Vagina (tissue), 2 donors: Measurements from ENCODE around the gene MYO3A. TPM values are rescaled to one million over a fixed set of nuclear protein-coding genes. Genes with fewer than 3 reads are reported as not detected.

Source experiments
- DNase-seq, 2 donors: peaks; one replicate each; pipeline ENCODE4 v3.0.0-alpha.2; 2017; ENCODE audit errors: extremely low spot score in 2 of 2
- H3K27ac ChIP-seq: fragments of 200-600 bp; sonication (generic); one replicate; pipeline ENCODE4 v1.5.1; 2019
- H3K27me3 ChIP-seq: fragments of 200-600 bp; sonication (generic); one replicate; pipeline ENCODE4 v1.5.1; 2019
- H3K36me3 ChIP-seq, 2 donors: fragments of 200-600 bp; sonication (generic); one replicate each; pipeline ENCODE4 v1.5.1; 2017 to 2019
- H3K4me1 ChIP-seq: fragments of 200-600 bp; sonication (generic); one replicate; pipeline ENCODE4 v1.5.1; 2019
- H3K4me3 ChIP-seq, 2 donors: fragments of 200-600 bp; sonication (generic); 1 replicate in 1 of 2; 2 replicates in 1 of 2; pipeline ENCODE4 v1.5.1; 2016 to 2019
- H3K9me3 ChIP-seq: fragments of 200-600 bp; sonication (generic); one replicate; pipeline ENCODE4 v1.5.1; 2019
- POLR2A ChIP-seq, 2 donors: fragments of 450-650 bp; IDR thresholded peaks; one replicate each; pipeline ENCODE4 v1.6.1; 2017; ENCODE audit warnings: antibody characterized with exemption in 2 of 2, mild to moderate bottlenecking in 2 of 2, moderate library complexity in 2 of 2
- POLR2AphosphoS5 ChIP-seq, 2 donors: sonication (generic); formaldehyde crosslinking; IDR thresholded peaks; one replicate each; pipeline ENCODE4 v1.9.0; 2017; ENCODE audit warnings: antibody characterized with exemption in 2 of 2, mild to moderate bottlenecking in 2 of 2, low read depth in 1 of 2; ENCODE audit not compliant: insufficient read depth in 1 of 2
- intact Hi-C: fragments of 100-400 bp; cut with DNase I; formaldehyde crosslinking; loops from one replicate; pipeline ENCODE4 v1.15.1; 2023
- total RNA-seq: library from RNA; depleted of rRNA; stranded (reverse); fragments of >200 nt; gene quantifications from one replicate; pipeline ENCODE4 v1.2.3, GENCODE V29; 2016
- TF ChIP-seq, protein P1 (sequence below), 3 experiments: fragments of 450-650 bp in 2 of 3; fragments of 200-600 bp in 1 of 3; sonication (generic) in 1 of 3; IDR thresholded peaks; one replicate each; pipeline ENCODE4 v1.5.1; 2017 to 2019; ENCODE audit warnings: antibody characterized with exemption in 3 of 3, mild to moderate bottlenecking in 2 of 3, moderate library complexity in 2 of 3

Gene MYO3A
- total RNA-seq, 1 donor from 2014 or later = 0.25 TPM

DNA sequence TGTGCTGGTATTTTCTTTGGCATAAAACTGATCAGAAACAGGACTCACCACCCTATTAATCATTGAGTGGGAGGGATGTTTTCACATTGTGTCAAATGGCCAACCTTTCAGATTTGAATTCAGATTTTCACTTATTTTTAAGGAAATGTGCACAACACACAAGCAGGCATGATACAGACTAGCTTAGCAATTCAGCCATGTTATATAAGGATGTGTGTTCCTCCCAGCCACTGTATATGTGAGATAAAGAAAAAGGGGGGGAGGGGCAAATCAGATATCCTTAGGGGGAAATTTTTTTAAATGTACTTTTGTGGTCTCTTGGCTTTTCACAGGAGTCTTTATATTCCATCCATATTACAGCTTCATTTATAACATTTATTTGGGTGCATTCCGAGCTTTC is 285.6 kb downstream of the MYO3A start:
- Histone ChIP-seq H3K4me1 (peaks cover 35% of the 10 kb centered on the region), H3K27me3 (peaks cover 7% of the 10 kb centered on the region)
- intact Hi-C loops = no loop called here

DNA sequence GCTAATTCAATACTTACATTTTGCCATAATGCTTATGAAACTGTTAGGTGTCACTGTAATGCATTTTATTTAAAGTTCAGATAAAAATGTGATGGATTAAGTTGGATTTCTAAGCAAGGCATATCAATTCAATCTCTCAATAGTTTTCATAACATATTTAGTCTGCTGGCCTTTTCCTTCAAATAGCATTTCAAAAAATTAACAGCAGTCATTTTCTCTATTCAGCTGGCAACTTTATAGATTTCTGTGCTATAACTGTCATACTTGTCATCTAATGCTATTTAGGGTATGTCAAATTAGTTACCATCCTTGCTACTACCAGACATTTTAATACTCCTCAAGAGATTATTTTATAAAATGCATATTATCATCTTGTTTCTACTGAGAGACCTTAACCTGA is 286.9 kb downstream of the MYO3A start:
- Histone ChIP-seq H3K27ac (no peak overlapping the region), H3K27me3 (peaks cover 7% of the 10 kb centered on the region), H3K4me1 (peaks cover 23% of the 10 kb centered on the region), H3K36me3 (no peaks in the 10 kb centered on the region), H3K9me3 (no peaks in the 10 kb centered on the region), H3K4me3 (no peak overlapping the region)
- intact Hi-C loops = loop anchor here (1.0 kb wide), 1 partner anchor 43 kb away; no protein-coding TSS in a partner anchor
- TF ChIP-seq POLR2A (IDR thresholded peaks at IDR 0.05) (no peak), POLR2AphosphoS5 (IDR thresholded peaks at IDR 0.05; ENCODE audit: insufficient read depth in 1 of 2, low read depth in 1 of 2) (no peak)
- TF ChIP-seq, protein P1, sequence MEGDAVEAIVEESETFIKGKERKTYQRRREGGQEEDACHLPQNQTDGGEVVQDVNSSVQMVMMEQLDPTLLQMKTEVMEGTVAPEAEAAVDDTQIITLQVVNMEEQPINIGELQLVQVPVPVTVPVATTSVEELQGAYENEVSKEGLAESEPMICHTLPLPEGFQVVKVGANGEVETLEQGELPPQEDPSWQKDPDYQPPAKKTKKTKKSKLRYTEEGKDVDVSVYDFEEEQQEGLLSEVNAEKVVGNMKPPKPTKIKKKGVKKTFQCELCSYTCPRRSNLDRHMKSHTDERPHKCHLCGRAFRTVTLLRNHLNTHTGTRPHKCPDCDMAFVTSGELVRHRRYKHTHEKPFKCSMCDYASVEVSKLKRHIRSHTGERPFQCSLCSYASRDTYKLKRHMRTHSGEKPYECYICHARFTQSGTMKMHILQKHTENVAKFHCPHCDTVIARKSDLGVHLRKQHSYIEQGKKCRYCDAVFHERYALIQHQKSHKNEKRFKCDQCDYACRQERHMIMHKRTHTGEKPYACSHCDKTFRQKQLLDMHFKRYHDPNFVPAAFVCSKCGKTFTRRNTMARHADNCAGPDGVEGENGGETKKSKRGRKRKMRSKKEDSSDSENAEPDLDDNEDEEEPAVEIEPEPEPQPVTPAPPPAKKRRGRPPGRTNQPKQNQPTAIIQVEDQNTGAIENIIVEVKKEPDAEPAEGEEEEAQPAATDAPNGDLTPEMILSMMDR (IDR thresholded peaks at IDR 0.05) = no peak
- DNase-seq = no peak

More for the DNA sequence above, 285.6 kb downstream of the MYO3A start:
- Histone ChIP-seq H3K4me3 (no peak overlapping the region), H3K36me3 (no peaks in the 10 kb centered on the region), H3K9me3 (no peaks in the 10 kb centered on the region), H3K27ac (no peak overlapping the region)
- TF ChIP-seq, protein P1 (IDR thresholded peaks at IDR 0.05) = no peak
- TF ChIP-seq POLR2AphosphoS5 (IDR thresholded peaks at IDR 0.05; ENCODE audit: insufficient read depth in 1 of 2, low read depth in 1 of 2) (no peak), POLR2A (IDR thresholded peaks at IDR 0.05) (no peak)
- no peak for DNase-seq

DNA sequence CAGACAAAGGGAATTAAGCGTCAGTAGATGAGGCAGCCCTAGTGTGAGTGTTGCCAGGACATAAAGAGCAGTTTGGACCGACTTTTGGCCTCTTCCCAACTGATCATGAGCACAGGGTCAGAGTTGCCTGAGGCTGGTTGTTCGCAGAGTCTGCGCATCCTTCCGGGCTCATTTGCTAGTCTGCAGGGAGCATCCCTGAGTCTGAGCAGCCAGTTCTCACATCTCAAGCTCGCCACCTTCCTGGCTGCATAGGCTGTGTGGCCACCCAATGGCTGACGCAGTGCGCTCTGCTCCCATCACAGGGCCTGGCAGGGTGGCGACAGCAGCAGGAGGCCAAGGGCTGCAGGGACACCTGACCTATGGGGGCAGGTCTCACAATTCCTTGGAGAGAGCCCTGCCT is 287.5 kb downstream of the MYO3A start:
- H3K4me1 ChIP-seq = peaks cover 16% of the 10 kb centered on the region
- H3K9me3 ChIP-seq = no peaks in the 10 kb centered on the region
- DNase-seq = no peak
- H3K27ac ChIP-seq = no peak overlapping the region
- intact Hi-C loops = loop anchor here (1.0 kb wide), 1 partner anchor 43 kb away; no protein-coding TSS in a partner anchor
- H3K27me3 ChIP-seq = peaks cover 7% of the 10 kb centered on the region
- TF ChIP-seq POLR2A (IDR thresholded peaks at IDR 0.05) (no peak), POLR2AphosphoS5 (IDR thresholded peaks at IDR 0.05; ENCODE audit: insufficient read depth in 1 of 2, low read depth in 1 of 2) (no peak)
- TF ChIP-seq, protein P1 (IDR thresholded peaks at IDR 0.05) = no peak
- no peak overlapping the region for H3K4me3 ChIP-seq
- no peaks in the 10 kb centered on the region for H3K36me3 ChIP-seq

DNA sequence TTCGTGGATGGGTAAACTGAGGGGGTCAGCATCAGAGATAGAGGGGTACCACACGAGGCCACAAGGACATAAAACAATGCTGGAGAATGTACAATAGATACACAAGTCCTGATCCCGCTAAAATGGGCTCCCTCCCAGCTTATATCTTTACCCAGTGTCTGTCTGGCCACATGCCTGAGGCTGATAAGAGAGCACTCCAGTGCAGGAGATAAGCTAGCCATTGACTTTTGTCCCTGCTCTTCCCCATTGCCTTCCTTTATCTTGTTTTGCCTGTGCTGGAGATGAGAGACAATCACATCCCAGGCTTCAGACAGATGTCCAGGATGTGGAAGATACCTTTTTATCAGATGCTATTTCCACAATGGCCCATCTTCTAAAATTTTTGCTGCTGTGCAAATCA is 288.5 kb downstream of the MYO3A start:
- intact Hi-C loops = no loop called here
- DNase-seq = no peak
- TF ChIP-seq POLR2A (IDR thresholded peaks at IDR 0.05) (no peak), POLR2AphosphoS5 (IDR thresholded peaks at IDR 0.05; ENCODE audit: insufficient read depth in 1 of 2, low read depth in 1 of 2) (no peak)
- TF ChIP-seq, protein P1 (IDR thresholded peaks at IDR 0.05) = no peak
- Histone ChIP-seq H3K27ac (no peak overlapping the region), H3K36me3 (no peaks in the 10 kb centered on the region), H3K9me3 (no peaks in the 10 kb centered on the region), H3K4me1 (peaks cover 6% of the 10 kb centered on the region), H3K4me3 (no peak overlapping the region), H3K27me3 (no peaks in the 10 kb centered on the region)

DNA sequence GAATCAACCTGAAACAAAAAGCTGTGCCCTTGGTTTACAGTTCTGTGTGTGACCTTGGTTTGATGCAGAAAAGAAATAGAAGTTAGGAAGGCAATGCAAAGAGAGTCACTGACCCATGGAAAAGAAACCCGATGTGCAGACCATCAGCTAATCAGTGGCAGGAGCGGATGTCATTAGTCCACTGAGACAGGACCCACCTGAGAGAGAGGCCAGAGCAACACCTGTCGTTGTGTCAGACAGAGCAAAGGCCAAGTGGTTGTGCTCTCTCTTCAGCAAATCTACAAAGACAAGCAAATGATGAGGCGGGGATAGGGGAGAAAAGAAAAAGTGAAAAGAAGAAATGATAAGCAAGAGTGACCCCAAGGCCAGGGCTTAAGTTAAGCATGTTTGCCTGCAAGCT is 291.3 kb downstream of the MYO3A start:
- no peaks in the 10 kb centered on the region for H3K36me3 ChIP-seq
- H3K4me3 ChIP-seq = no peak overlapping the region
- H3K9me3 ChIP-seq = no peaks in the 10 kb centered on the region
- H3K27ac ChIP-seq = no peak overlapping the region
- no peaks in the 10 kb centered on the region for H3K27me3 ChIP-seq
- H3K4me1 ChIP-seq = no peaks in the 10 kb centered on the region
- TF ChIP-seq, protein P1 (IDR thresholded peaks at IDR 0.05) = no peak
- no peak for TF ChIP-seq POLR2AphosphoS5 (IDR thresholded peaks at IDR 0.05; ENCODE audit: insufficient read depth in 1 of 2, low read depth in 1 of 2)
- TF ChIP-seq POLR2A (IDR thresholded peaks at IDR 0.05) = no peak
- intact Hi-C loops = no loop called here
- DNase-seq = no peak
